K562 (cell line): Measurements from ENCODE around the gene ECE2. TPM values are rescaled to one million over a fixed set of nuclear protein-coding genes. Genes with fewer than 3 reads are reported as not detected.

ENCODE experiments used
- CBX2 ChIP-seq: fragments of 200-600 bp; sonication (generic); IDR thresholded peaks from one replicate; pipeline ENCODE4 v1.6.1; 2012; ENCODE audit warnings: mild to moderate bottlenecking, low read length, inconsistent platforms; ENCODE audit not compliant: insufficient read depth, poor library complexity, severe bottlenecking
- E2F1 ChIP-seq: sonication (generic); formaldehyde crosslinking; IDR thresholded peaks from 2 replicates; pipeline ENCODE4 v1.8.1; 2023; ENCODE audit warnings: mild to moderate bottlenecking, missing genetic modification reagents, moderate library complexity
- FOXJ3 ChIP-seq: sonication (generic); formaldehyde crosslinking; IDR thresholded peaks from 2 replicates; pipeline ENCODE4 v1.4.0; 2020; ENCODE audit warnings: mild to moderate bottlenecking, missing genetic modification reagents
- POLR2AphosphoS5 ChIP-seq: IDR thresholded peaks from 2 replicates; pipeline ENCODE4 v1.6.1; 2011; ENCODE audit warnings: mild to moderate bottlenecking, low read depth, low read length, moderate library complexity; ENCODE audit not compliant: control insufficient read depth, insufficient read depth
- SAP30 ChIP-seq: fragments of 200-600 bp; sonication (generic); IDR thresholded peaks from 2 replicates; pipeline ENCODE4 v1.6.1; 2012; ENCODE audit warnings: borderline replicate concordance, low read depth, mild to moderate bottlenecking, moderate library complexity, low read length, control low read depth, inconsistent platforms; ENCODE audit not compliant: insufficient read depth, poor library complexity, severe bottlenecking
- SP2 ChIP-seq: IDR thresholded peaks from 2 replicates; pipeline ENCODE4 v1.6.1; 2011; ENCODE audit warnings: mild to moderate bottlenecking, low read depth, low read length, moderate library complexity; ENCODE audit not compliant: poor library complexity, severe bottlenecking; ENCODE audit errors: extremely low read depth
- ZKSCAN3 ChIP-seq: fragments of 250-450 bp; sonication (Bioruptor Pico); IDR thresholded peaks from 2 replicates; pipeline ENCODE4 v1.4.0; 2020
- ZNF232 ChIP-seq: sonication (generic); formaldehyde crosslinking; IDR thresholded peaks from 2 replicates; pipeline ENCODE4 v1.8.0; 2022; ENCODE audit warnings: mild to moderate bottlenecking, missing genetic modification reagents
- ZNF707 ChIP-seq: fragments of 250-450 bp; sonication (Bioruptor Pico); conservative IDR thresholded peaks from 2 replicates; pipeline ENCODE4 v1.8.0; 2022; ENCODE audit warnings: inconsistent platforms, mild to moderate bottlenecking, moderate library complexity
- polyA plus RNA-seq, 8 experiments: library from polyadenylated mRNA; depleted of rRNA in 4 of 8; stranded (reverse) in 5 of 8; unstranded in 3 of 8; fragments of >200 nt; fragmentation: Nextera tagmentation in 2 of 8; fragmentation: Illumina TruSeq in 1 of 8; extraction: Ambion mirVana in 2 of 8; extraction: Trizol in 1 of 8; gene quantifications; 2 replicates each; pipeline versions ENCODE4 v1.2.1 to v1.2.3, GENCODE V29; 2011 to 2014; ENCODE audit warnings: inconsistent platforms in 1 of 8, missing spikeins in 1 of 8
- total RNA-seq, 7 experiments: library from RNA; depleted of rRNA in 6 of 7; stranded (reverse); fragments of >200 nt in 6 of 7; fragmentation: Illumina TruSeq in 2 of 7; extraction: Trizol in 2 of 7; gene quantifications; 2 replicates each; pipeline versions ENCODE4 v1.2.1 to v1.2.3, GENCODE V29; 2011 to 2021; ENCODE audit warnings: low replicate concordance in 1 of 7
- TF ChIP-seq, protein P1 (sequence below): fragments of 200-600 bp; sonication (generic); IDR thresholded peaks from one replicate; pipeline ENCODE4 v1.6.1; 2012; ENCODE audit warnings: mild to moderate bottlenecking, low read depth, low read length, inconsistent platforms

ECE2 gene
- total and polyA plus RNA-seq, 9 of the 15 experiments (the other 6 are each of a cell fraction or from before 2014, with no cell fraction given), result not detected

- TF ChIP-seq E2F1 (CRISPR knock-in tag) (no peak), CBX2 (no peak), SP2 (no peak), ZNF232 (CRISPR knock-in tag) (no peak), FOXJ3 (CRISPR knock-in tag) (no peak), ZNF707 (CRISPR knock-in tag) (no peak), SAP30 (peak; percentile 67), ZKSCAN3 (CRISPR knock-in tag) (no peak), POLR2AphosphoS5 (no peak)
- TF ChIP-seq, protein P1, sequence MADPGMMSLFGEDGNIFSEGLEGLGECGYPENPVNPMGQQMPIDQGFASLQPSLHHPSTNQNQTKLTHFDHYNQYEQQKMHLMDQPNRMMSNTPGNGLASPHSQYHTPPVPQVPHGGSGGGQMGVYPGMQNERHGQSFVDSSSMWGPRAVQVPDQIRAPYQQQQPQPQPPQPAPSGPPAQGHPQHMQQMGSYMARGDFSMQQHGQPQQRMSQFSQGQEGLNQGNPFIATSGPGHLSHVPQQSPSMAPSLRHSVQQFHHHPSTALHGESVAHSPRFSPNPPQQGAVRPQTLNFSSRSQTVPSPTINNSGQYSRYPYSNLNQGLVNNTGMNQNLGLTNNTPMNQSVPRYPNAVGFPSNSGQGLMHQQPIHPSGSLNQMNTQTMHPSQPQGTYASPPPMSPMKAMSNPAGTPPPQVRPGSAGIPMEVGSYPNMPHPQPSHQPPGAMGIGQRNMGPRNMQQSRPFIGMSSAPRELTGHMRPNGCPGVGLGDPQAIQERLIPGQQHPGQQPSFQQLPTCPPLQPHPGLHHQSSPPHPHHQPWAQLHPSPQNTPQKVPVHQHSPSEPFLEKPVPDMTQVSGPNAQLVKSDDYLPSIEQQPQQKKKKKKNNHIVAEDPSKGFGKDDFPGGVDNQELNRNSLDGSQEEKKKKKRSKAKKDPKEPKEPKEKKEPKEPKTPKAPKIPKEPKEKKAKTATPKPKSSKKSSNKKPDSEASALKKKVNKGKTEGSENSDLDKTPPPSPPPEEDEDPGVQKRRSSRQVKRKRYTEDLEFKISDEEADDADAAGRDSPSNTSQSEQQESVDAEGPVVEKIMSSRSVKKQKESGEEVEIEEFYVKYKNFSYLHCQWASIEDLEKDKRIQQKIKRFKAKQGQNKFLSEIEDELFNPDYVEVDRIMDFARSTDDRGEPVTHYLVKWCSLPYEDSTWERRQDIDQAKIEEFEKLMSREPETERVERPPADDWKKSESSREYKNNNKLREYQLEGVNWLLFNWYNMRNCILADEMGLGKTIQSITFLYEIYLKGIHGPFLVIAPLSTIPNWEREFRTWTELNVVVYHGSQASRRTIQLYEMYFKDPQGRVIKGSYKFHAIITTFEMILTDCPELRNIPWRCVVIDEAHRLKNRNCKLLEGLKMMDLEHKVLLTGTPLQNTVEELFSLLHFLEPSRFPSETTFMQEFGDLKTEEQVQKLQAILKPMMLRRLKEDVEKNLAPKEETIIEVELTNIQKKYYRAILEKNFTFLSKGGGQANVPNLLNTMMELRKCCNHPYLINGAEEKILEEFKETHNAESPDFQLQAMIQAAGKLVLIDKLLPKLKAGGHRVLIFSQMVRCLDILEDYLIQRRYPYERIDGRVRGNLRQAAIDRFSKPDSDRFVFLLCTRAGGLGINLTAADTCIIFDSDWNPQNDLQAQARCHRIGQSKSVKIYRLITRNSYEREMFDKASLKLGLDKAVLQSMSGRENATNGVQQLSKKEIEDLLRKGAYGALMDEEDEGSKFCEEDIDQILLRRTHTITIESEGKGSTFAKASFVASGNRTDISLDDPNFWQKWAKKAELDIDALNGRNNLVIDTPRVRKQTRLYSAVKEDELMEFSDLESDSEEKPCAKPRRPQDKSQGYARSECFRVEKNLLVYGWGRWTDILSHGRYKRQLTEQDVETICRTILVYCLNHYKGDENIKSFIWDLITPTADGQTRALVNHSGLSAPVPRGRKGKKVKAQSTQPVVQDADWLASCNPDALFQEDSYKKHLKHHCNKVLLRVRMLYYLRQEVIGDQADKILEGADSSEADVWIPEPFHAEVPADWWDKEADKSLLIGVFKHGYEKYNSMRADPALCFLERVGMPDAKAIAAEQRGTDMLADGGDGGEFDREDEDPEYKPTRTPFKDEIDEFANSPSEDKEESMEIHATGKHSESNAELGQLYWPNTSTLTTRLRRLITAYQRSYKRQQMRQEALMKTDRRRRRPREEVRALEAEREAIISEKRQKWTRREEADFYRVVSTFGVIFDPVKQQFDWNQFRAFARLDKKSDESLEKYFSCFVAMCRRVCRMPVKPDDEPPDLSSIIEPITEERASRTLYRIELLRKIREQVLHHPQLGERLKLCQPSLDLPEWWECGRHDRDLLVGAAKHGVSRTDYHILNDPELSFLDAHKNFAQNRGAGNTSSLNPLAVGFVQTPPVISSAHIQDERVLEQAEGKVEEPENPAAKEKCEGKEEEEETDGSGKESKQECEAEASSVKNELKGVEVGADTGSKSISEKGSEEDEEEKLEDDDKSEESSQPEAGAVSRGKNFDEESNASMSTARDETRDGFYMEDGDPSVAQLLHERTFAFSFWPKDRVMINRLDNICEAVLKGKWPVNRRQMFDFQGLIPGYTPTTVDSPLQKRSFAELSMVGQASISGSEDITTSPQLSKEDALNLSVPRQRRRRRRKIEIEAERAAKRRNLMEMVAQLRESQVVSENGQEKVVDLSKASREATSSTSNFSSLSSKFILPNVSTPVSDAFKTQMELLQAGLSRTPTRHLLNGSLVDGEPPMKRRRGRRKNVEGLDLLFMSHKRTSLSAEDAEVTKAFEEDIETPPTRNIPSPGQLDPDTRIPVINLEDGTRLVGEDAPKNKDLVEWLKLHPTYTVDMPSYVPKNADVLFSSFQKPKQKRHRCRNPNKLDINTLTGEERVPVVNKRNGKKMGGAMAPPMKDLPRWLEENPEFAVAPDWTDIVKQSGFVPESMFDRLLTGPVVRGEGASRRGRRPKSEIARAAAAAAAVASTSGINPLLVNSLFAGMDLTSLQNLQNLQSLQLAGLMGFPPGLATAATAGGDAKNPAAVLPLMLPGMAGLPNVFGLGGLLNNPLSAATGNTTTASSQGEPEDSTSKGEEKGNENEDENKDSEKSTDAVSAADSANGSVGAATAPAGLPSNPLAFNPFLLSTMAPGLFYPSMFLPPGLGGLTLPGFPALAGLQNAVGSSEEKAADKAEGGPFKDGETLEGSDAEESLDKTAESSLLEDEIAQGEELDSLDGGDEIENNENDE, result no peak
- TF ChIP-seq, all 486 proteins: peak for 54
Observed at GRCh38 chr3:184314700-184315542, 39.1 kb downstream of the ECE2 start (continued).
